NCI-H460 (cell line): Measurements from ENCODE around the gene TGM6. TPM values are rescaled to one million over a fixed set of nuclear protein-coding genes. Genes with fewer than 3 reads are reported as not detected.
"Not testable (repeated sequence)": the region's sequence is repeated elsewhere in the genome, so short reads cannot be mapped to it uniquely, and the experiment has no call there.

ENCODE experiments used
- DNase-seq: peaks from one replicate; pipeline ENCODE4 v3.0.0-alpha.2; 2016; ENCODE audit warnings: low read depth; ENCODE audit errors: extremely low read depth
- total RNA-seq: library from RNA; depleted of rRNA; stranded (reverse); fragments of >200 nt; shearing (Covaris generic); gene quantifications from 2 replicates; pipeline ENCODE4 v1.2.3, GENCODE V29; 2014

The TGM6 gene
- total RNA-seq, 1 experiment from 2014 or later: not detected

- DNase-seq: no peak
Observed at GRCh38 chr20:2396241-2396814, 15.6 kb downstream of the TGM6 start.

- no peak for DNase-seq
Observed at GRCh38 chr20:2397091-2397490, 16.4 kb downstream of the TGM6 start.

- no peak for DNase-seq
Observed at GRCh38 chr20:2397595-2398145, 17.0 kb downstream of the TGM6 start.

DNA sequence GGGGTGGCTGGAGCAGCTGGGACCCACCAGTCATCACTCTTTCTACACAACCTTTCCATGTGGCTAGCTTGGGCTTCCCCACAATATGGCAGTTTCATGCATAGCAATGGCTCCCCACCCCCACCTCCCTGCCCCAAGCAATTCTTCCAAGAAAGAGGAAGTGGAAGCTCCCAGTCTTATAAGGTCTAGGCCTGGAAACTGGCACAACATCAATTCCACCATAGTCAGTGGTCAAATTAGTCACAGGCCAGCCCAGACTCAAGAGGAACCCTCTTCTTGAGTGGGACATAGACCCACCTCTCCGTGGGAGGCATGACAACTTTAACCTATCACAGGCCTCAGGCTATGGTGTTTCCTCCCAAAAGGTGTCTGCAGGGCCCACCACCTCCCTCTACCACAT lies 17.7 kb downstream of the TGM6 start:
- no peak for DNase-seq

DNA sequence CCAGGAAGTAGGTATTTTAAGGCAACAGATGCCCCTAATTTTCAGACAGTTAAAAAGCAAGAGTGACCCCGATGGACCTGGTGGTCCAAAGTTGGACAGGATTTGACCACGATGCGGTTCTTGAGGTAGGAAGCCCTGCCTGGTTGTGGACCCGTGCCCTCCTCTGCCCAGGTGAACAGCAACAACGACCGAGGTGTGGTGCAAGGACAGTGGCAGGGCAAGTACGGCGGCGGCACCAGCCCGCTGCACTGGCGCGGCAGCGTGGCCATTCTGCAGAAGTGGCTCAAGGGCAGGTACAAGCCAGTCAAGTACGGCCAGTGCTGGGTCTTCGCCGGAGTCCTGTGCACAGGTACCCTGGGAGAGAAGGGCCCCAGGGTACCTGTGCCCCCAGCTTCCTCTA lies 18.7 kb downstream of the TGM6 start:
- no peak for DNase-seq

- DNase-seq: no peak
Observed at GRCh38 chr20:2400290-2400689, 19.6 kb downstream of the TGM6 start.

DNA sequence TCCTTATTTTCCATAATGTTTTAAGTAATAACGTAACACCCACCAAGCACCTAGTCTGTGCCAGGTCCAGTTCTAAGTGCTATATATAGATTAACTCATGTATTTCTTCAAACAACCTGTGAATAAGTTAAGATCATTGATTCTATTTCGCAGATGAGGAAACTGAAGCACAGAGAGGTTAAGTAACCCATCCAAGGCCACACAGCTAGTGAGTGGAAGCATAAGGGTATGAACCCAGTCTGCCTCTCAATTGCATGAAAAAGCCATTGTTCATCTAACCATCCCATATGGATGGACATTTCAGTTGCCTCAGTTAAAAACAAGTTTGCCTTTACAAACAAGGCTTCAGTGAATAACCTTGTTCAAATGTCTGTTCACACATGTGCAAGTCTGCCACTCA lies 20.8 kb downstream of the TGM6 start:
- no peak for DNase-seq

- DNase-seq: peak; percentile 71
Observed at GRCh38 chr20:2402271-2402980, 21.7 kb downstream of the TGM6 start.

DNA sequence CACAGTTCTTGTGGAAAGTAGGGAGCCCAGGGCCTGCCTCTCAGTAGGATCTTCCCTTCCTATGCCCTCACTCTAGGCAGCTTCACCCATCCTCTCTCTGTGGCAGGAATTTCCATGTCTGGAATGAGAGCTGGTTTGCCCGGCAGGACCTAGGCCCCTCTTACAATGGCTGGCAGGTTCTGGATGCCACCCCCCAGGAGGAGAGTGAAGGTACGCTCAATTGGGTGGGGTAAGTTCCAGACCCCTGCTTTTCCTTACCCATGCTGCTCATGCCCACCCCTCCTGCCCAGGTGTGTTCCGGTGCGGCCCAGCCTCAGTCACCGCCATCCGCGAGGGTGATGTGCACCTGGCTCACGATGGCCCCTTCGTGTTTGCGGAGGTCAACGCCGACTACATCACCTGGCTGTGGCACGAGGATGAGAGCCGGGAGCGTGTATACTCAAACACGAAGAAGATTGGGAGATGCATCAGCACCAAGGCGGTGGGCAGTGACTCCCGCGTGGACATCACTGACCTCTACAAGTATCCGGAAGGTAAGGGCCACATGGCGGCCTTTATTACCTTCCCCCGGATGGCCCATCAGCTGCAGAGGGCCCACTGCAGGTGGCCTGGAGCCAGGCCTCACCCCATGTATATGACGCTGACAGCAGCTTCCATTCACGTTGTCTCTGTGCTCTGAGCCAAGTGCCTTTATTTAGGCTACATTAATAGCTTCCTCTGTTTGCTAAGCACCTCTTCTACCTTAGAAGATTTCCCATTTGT lies 22.8 kb downstream of the TGM6 start:
- no peak for DNase-seq

GRCh38 chr20:2405693-2406065 lies 25.0 kb downstream of the TGM6 start:
- no peak for DNase-seq

- DNase-seq: not testable (repeated sequence)
Observed at GRCh38 chr20:2407355-2407754, 26.7 kb downstream of the TGM6 start.

GRCh38 chr20:2408111-2408510 lies 27.4 kb downstream of the TGM6 start:
- DNase-seq: no peak

GRCh38 chr20:2416541-2417212 lies 36.0 kb downstream of the TGM6 start:
- DNase-seq: no peak

GRCh38 chr20:2417213-2417541 lies 36.5 kb downstream of the TGM6 start:
- no peak for DNase-seq

GRCh38 chr20:2418388-2418787 lies 37.7 kb downstream of the TGM6 start:
- no peak for DNase-seq

- DNase-seq: no peak
Observed at GRCh38 chr20:2420510-2420909, 39.8 kb downstream of the TGM6 start.

DNA sequence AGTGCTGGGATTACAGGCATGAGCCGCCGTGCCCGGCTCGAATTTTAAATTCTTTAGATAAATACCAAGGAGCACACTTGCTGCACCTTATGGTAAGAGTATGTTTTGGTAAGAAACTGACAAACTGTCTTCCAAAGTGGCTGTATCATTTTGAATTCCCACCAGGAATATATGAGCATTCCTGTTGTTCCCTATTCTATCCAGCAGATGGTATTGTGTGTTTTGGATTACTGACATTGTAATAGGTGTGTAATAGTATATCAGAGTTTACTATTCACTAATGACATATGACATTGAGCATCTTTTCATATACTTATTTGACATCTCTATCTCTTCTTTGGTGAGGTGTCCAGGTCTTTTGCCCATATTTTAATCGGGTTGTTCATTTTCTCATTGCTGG lies 40.5 kb downstream of the TGM6 start:
- peak; percentile 32 for DNase-seq

GRCh38 chr20:2429051-2429450 lies 48.4 kb downstream of the TGM6 start:
- DNase-seq: no peak

DNA sequence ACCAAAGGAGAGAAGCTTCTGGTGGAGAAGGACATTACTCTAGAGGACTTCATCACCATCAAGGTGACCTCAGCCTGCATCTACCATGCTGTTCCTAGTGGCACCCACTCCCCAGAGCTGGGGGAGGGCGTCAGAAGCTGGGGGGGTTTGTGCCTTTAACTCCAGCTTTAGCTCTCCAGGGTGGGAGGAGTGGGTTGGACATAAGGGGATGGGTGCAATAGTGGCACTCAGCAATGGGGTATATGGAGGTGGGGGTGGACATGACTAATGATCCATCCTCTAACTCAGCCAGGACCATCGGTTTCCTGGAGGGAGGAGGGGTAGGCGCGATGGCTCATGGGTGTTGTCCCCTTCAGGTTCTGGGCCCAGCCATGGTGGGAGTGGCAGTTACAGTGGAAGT lies 49.8 kb downstream of the TGM6 start:
- no peak for DNase-seq

- DNase-seq: no peak
Observed at GRCh38 chr20:2431185-2431584, 50.5 kb downstream of the TGM6 start.

GRCh38 chr20:2446845-2447244 lies 66.1 kb downstream of the TGM6 start:
- no peak for DNase-seq
